ENCODE results near the gene HS6ST2.
"Not testable (repeated sequence)": the region's sequence is repeated elsewhere in the genome, so short reads cannot be mapped to it uniquely, and the experiment has no call there.

Gene HS6ST2

GRCh38 chrX:132958091-132958703 lies at the start of gene HS6ST2:
Gene HS6ST2 (minus strand): TSS chrX:132958629.
- no peak for DNase-seq (ENCODE audit: low read depth)

- DNase-seq (ENCODE audit: low read depth), result no peak
These were observed 49.0 kb upstream of the HS6ST2 start for GRCh38 chrX:133007458-133007857.

GRCh38 chrX:133005616-133006015 lies 47.2 kb upstream of the HS6ST2 start:
- DNase-seq (ENCODE audit: low read depth), result no peak

- no peak for DNase-seq (ENCODE audit: low read depth)
These were observed 46.6 kb upstream of the HS6ST2 start for GRCh38 chrX:133005042-133005441.

GRCh38 chrX:132999209-132999608 lies 40.8 kb upstream of the HS6ST2 start:
- no peak for DNase-seq (ENCODE audit: low read depth)

GRCh38 chrX:132990835-132991234 lies 32.4 kb upstream of the HS6ST2 start:
- DNase-seq (ENCODE audit: low read depth), result no peak

- DNase-seq (ENCODE audit: low read depth), result no peak
These were observed 28.1 kb upstream of the HS6ST2 start for GRCh38 chrX:132986556-132986955.

GRCh38 chrX:132984058-132984650 lies 25.7 kb upstream of the HS6ST2 start:
- no peak for DNase-seq (ENCODE audit: low read depth)

- DNase-seq (ENCODE audit: low read depth), result no peak
These were observed 25.1 kb upstream of the HS6ST2 start for GRCh38 chrX:132983496-132983895.

GRCh38 chrX:132980035-132980434 lies 21.6 kb upstream of the HS6ST2 start:
- not testable (repeated sequence) for DNase-seq (ENCODE audit: low read depth)

GRCh38 chrX:132968296-132968949 lies 10.0 kb upstream of the HS6ST2 start:
- no peak for DNase-seq (ENCODE audit: low read depth)

GRCh38 chrX:132967049-132967448 lies 8.6 kb upstream of the HS6ST2 start:
- DNase-seq (ENCODE audit: low read depth), result no peak

GRCh38 chrX:132965461-132965860 lies 7.0 kb upstream of the HS6ST2 start:
- no peak for DNase-seq (ENCODE audit: low read depth)

- no peak for DNase-seq (ENCODE audit: low read depth)
These were observed 3.1 kb upstream of the HS6ST2 start for GRCh38 chrX:132961511-132961910.

GRCh38 chrX:132957211-132958090 lies 978 bp downstream of the HS6ST2 start:
- no peak for DNase-seq (ENCODE audit: low read depth)

GRCh38 chrX:132956421-132957210 lies 1.8 kb downstream of the HS6ST2 start:
- no peak for DNase-seq (ENCODE audit: low read depth)

GRCh38 chrX:132955690-132956089 lies 2.7 kb downstream of the HS6ST2 start:
- DNase-seq (ENCODE audit: low read depth), result no peak

GRCh38 chrX:132954323-132954722 lies 4.1 kb downstream of the HS6ST2 start:
- DNase-seq (ENCODE audit: low read depth), result no peak

GRCh38 chrX:132953354-132953753 lies 5.1 kb downstream of the HS6ST2 start:
- no peak for DNase-seq (ENCODE audit: low read depth)

GRCh38 chrX:132948648-132949260 lies 9.7 kb downstream of the HS6ST2 start:
- no peak for DNase-seq (ENCODE audit: low read depth)

- DNase-seq (ENCODE audit: low read depth), result not testable (repeated sequence)
These were observed 13.3 kb downstream of the HS6ST2 start for GRCh38 chrX:132945055-132945599.

Data from HS-5 (cell line).